DND-41 (cell line): Measurements from ENCODE around the gene ZNF22.

Experiments used
- ATAC-seq: fragments of 200-7000 bp; cut with Tn5 transposase; 3 replicates; pipeline ENCODE4 v1.9.1; 2021; ENCODE audit warnings: low read depth; ENCODE audit not compliant: insufficient read depth
- DNase-seq: peaks from one replicate; pipeline ENCODE4 v3.0.0-alpha.2; 2020
- H2AFZ ChIP-seq: 2 replicates; pipeline ENCODE4 v1.6.0; 2012; ENCODE audit warnings: low read depth, low read length
- H3K27ac ChIP-seq: 2 replicates; pipeline ENCODE4 v1.5.1; 2012; ENCODE audit warnings: low read length, inconsistent platforms
- H3K27me3 ChIP-seq: fragments of 200-600 bp; sonication (generic); 2 replicates; pipeline ENCODE4 v1.6.0; 2012; ENCODE audit warnings: low read length, mild to moderate bottlenecking, inconsistent platforms; ENCODE audit not compliant: insufficient read depth, poor library complexity
- H3K36me3 ChIP-seq: 2 replicates; pipeline ENCODE4 v1.5.1; 2012; ENCODE audit warnings: low read length, inconsistent platforms; ENCODE audit not compliant: insufficient read depth
- H3K4me1 ChIP-seq: 2 replicates; pipeline ENCODE4 v1.5.1; 2012; ENCODE audit warnings: mild to moderate bottlenecking, low read length; ENCODE audit not compliant: insufficient read depth
- H3K4me2 ChIP-seq: 2 replicates; pipeline ENCODE4 v1.6.0; 2012; ENCODE audit warnings: mild to moderate bottlenecking, moderate library complexity, low read length, inconsistent platforms; ENCODE audit not compliant: insufficient read depth
- H3K4me3 ChIP-seq, 2 experiments: fragments of 200-600 bp in 1 of 2; shearing (Covaris generic) in 1 of 2; 2 replicates each; pipeline ENCODE4 v1.5.1; 2012 to 2016; ENCODE audit warnings: inconsistent platforms in 2 of 2, low read length in 2 of 2, mild to moderate bottlenecking in 2 of 2, low read depth in 1 of 2, moderate library complexity in 1 of 2
- H3K79me2 ChIP-seq: 2 replicates; pipeline ENCODE4 v1.6.0; 2012; ENCODE audit warnings: low read length, inconsistent platforms; ENCODE audit not compliant: insufficient read depth
- H3K9ac ChIP-seq: 2 replicates; pipeline ENCODE4 v1.6.0; 2012; ENCODE audit warnings: low read depth, mild to moderate bottlenecking, inconsistent platforms, low read length, moderate library complexity
- H3K9me3 ChIP-seq: 2 replicates; pipeline ENCODE4 v1.5.1; 2012; ENCODE audit warnings: low read length, moderate library complexity, mild to moderate bottlenecking, inconsistent platforms; ENCODE audit not compliant: insufficient read depth, severe bottlenecking
- H4K20me1 ChIP-seq: 2 replicates; pipeline ENCODE4 v1.6.0; 2012; ENCODE audit warnings: low read length; ENCODE audit not compliant: insufficient read depth
- EZH2 ChIP-seq: IDR thresholded peaks from 3 replicates; pipeline ENCODE4 v1.6.1; 2012; ENCODE audit warnings: borderline replicate concordance, low read depth, mild to moderate bottlenecking, moderate library complexity, low read length, inconsistent platforms; ENCODE audit not compliant: severe bottlenecking
- TF ChIP-seq, protein P1 (sequence below): IDR thresholded peaks from 2 replicates; pipeline ENCODE4 v1.5.1; 2012; ENCODE audit warnings: borderline replicate concordance, low read length, moderate library complexity, mild to moderate bottlenecking; ENCODE audit not compliant: poor library complexity, severe bottlenecking; ENCODE audit errors: extremely low read depth

ZNF22 gene

GRCh38 chr10:44958898-44959246, 41.9 kb upstream of the ZNF22 start:
- no peaks in the 10 kb centered on the region for H4K20me1 ChIP-seq
- H3K4me1 ChIP-seq: peaks cover 31% of the 10 kb centered on the region
- ATAC-seq (no peak), DNase-seq (no peak)
- peak overlapping the region; percentile 86 for H3K4me2 ChIP-seq
- peaks cover 10% of the 10 kb centered on the region; the same call in 1 of the 2 replicates for H3K79me2 ChIP-seq
- peak overlapping the region; percentile 87 for H3K9ac ChIP-seq
- H2AFZ ChIP-seq: peak overlapping the region; percentile 92
- TF ChIP-seq EZH2: no peak
- TF ChIP-seq, protein P1, sequence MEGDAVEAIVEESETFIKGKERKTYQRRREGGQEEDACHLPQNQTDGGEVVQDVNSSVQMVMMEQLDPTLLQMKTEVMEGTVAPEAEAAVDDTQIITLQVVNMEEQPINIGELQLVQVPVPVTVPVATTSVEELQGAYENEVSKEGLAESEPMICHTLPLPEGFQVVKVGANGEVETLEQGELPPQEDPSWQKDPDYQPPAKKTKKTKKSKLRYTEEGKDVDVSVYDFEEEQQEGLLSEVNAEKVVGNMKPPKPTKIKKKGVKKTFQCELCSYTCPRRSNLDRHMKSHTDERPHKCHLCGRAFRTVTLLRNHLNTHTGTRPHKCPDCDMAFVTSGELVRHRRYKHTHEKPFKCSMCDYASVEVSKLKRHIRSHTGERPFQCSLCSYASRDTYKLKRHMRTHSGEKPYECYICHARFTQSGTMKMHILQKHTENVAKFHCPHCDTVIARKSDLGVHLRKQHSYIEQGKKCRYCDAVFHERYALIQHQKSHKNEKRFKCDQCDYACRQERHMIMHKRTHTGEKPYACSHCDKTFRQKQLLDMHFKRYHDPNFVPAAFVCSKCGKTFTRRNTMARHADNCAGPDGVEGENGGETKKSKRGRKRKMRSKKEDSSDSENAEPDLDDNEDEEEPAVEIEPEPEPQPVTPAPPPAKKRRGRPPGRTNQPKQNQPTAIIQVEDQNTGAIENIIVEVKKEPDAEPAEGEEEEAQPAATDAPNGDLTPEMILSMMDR: no peak
- H3K4me3 ChIP-seq: peak overlapping the region; percentile 87 to 90
- H3K36me3 ChIP-seq: peaks cover 8% of the 10 kb centered on the region; the same call in 1 of the 2 replicates
- H3K9me3 ChIP-seq: no peaks in the 10 kb centered on the region
- no peaks in the 10 kb centered on the region for H3K27me3 ChIP-seq
- peak overlapping the region; percentile 76 for H3K27ac ChIP-seq

DNA sequence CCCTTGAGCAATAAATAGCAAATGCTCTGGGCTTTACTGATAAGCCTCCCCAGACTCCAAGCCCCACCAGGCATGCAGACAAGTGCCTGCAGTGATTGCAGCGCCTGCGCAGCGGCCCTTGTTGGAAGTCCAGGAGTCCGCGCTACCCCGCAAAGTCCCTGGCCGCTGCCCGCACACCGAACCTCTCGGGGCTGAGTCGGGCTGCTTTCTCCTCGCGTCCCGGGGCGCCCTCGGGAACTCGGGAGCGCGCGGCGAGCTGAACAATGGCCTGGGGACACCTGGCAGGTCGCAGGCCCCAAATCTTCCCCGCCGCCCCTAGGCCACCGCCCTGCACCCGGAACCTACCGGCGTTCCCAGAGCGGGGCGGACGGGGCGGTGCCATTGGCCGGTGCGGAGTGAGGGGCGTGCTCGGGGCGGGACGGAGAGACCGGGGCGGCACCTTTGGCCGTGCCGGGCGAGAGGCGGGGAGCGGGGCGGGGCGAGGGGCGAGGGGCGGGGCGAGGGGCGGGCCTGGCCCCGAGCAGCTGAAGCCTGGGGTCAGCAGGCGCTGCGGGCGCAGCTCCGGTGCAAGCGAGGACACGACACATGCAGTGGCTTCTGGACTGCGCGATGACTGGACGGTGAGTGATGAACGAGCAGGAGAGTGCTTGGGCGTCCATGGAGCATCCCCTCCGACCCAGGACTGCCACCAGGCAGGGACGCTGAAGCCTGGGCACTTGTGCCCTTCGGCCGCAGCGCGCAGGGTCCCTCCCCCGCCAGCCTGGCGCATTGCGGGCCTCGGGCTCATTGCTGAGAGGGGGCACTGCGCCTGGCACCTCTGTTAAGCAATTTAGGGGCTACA, 41.3 kb upstream of the ZNF22 start, which contains the start of gene RASSF4:
Gene RASSF4, plus strand, starts transcription at position 556 of the 841 bp plus-strand sequence. CDS start 10,401 bp downstream, outside the sequence.
- DNase-seq: peak; percentile 93

DNA sequence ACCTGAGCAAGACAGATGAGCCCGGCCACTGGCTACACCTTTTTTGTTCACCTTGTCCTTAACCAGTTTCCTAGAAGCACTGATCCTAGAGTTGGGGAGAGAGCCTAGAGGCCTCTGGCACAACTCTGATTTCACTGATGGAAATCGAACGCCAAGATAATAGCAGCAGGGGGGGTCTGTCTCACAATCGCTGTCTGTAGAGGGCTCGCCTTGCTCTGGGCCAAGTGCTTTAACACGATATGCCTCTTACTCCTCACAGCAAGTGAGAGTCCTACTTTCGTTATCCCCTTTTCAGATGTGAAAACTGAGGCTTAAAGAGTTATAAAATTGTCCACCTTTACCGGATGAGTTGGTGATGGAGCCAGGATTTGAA, 40.6 kb upstream of the ZNF22 start:
- Histone ChIP-seq H3K79me2 (peaks cover 10% of the 10 kb centered on the region; the same call in 1 of the 2 replicates), H3K4me1 (peaks cover 31% of the 10 kb centered on the region), H3K27me3 (no peaks in the 10 kb centered on the region), H3K9me3 (no peaks in the 10 kb centered on the region), H3K4me3 (peak overlapping the region; percentile 24 to 90; a peak in 3 of 4 replicates), H3K4me2 (peak overlapping the region; percentile 86), H3K27ac (no peak overlapping the region), H3K9ac (peak overlapping the region; percentile 87; the same call in 1 of the 2 replicates), H4K20me1 (no peaks in the 10 kb centered on the region), H3K36me3 (peaks cover 4% of the 10 kb centered on the region; the same call in 1 of the 2 replicates), H2AFZ (peak overlapping the region; percentile 63)
- no peak for TF ChIP-seq EZH2
- TF ChIP-seq, protein P1: no peak
- ATAC-seq: no peak
- no peak for DNase-seq

More for the DNA sequence above, 41.3 kb upstream of the ZNF22 start, which contains the start of gene RASSF4:
- Histone ChIP-seq H3K27ac (peak within 1 kb of the TSS; percentile 76), H3K4me1 (peaks cover 31% of the 10 kb centered on the region), H3K9ac (peak within 1 kb of the TSS; percentile 87), H4K20me1 (no peaks in the 10 kb centered on the region), H3K27me3 (no peaks in the 10 kb centered on the region), H3K9me3 (no peaks in the 10 kb centered on the region), H3K4me3 (peak within 1 kb of the TSS; percentile 87 to 90), H2AFZ (peak within 1 kb of the TSS; percentile 92), H3K4me2 (peak within 1 kb of the TSS; percentile 86), H3K36me3 (peaks cover 4% of the 10 kb centered on the region; the same call in 1 of the 2 replicates), H3K79me2 (peaks cover 10% of the 10 kb centered on the region; the same call in 1 of the 2 replicates)
- TF ChIP-seq, protein P1: no peak
- TF ChIP-seq EZH2: no peak
- peak; percentile 100 for ATAC-seq
